HG03108 (cell line): ENCODE results near the gene CYTH2.
A peak's percentile ranks its signal among the peaks of the same experiment; 100 is the strongest.
"Not testable (repeated sequence)": the region's sequence is repeated elsewhere in the genome, so short reads cannot be mapped to it uniquely, and the experiment has no call there.

Experiments
- ATAC-seq: cut with Tn5 transposase; IDR thresholded peaks from one replicate; pipeline ENCODE4 v1.9.1; 2021; ENCODE audit warnings: moderate library complexity; ENCODE audit not compliant: unreplicated experiment

Gene CYTH2

DNA sequence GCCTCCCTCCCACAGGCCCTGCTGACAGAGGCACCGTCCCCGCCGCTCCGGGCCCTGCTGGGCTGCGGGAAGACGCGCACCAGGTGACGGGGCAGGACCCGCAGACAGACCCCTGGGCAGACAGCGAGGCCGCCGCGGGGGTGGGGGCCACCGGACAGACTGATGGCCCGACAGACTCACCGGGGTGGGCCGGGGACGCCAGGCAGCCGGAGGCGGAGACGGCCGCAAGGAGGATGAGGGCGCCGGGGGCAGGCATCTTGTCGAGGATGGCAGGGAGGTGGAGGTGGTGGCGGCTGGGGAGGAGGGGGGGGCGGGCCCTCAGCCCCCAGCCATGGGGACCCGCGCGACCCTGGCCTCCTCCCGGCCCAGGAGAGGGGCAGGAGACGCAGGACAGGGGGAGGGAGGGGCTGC lies 42.2 kb downstream of the CYTH2 start:
- no peak for ATAC-seq

- no peak for ATAC-seq
These were observed 42.8 kb downstream of the CYTH2 start, which contains the start of gene LMTK3 for GRCh38 chr19:48511800-48512503. Gene LMTK3, minus strand, starts transcription at chr19:48511835. Its CDS starts 259 bp downstream, at chr19:48511576.

DNA sequence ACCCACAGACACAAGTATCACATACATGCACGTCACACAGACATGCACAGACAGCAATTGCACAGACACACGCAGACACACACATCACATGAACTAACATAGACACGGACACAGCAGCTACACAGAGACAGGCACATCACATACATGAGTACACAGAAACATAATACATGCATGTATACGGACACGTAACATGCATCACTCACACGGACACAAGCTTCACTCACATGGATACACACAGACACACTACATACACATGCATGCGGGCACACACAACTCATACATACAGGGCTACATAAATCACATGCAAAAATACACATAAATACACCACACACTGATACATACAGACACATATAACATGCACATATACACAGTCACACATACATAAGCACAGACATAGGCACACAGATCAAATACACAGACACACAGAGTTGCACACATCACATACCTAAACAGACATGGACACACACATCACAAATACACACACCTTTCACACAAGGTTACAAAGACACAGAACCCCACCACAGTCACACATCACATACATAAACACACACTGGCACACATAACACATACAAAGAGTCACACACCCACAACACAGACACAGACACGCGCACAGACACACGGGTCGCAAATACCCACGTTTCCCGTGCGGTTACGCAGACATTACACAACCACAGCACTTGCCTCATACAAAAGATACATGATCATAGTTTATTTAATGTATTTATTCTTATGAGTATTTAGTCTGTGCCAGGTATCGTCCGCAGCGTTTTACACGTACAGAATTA lies 43.5 kb downstream of the CYTH2 start:
- ATAC-seq, result no peak

GRCh38 chr19:48513289-48514122 lies 44.3 kb downstream of the CYTH2 start:
- peak; percentile 62 for ATAC-seq

- ATAC-seq, result no peak
These were observed 44.9 kb downstream of the CYTH2 start for GRCh38 chr19:48514123-48514458.

DNA sequence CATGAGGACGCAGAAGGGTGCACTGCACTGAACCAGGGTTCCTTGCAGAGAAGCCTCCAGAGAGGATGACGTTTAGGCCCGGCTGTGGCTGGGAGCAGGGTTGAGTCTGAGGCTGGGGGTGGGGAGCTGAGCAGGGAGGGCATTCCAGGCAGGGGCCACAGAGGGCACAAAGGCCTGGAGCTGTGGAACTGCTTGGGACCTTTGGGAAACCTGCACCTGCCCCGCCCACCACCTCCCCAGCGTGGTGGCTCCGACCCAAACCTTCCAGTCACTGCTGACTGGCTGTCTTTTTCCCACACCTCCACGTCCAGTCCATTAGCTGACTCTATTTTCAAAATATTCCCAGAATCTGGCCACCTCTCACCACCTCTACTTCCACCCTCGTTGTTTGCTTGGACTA lies 47.4 kb downstream of the CYTH2 start:
- ATAC-seq, result no peak

- no peak for ATAC-seq
These were observed 49.0 kb downstream of the CYTH2 start for GRCh38 chr19:48518207-48518606.

- ATAC-seq, result not testable (repeated sequence)
These were observed 50.3 kb downstream of the CYTH2 start for GRCh38 chr19:48519426-48519825.

DNA sequence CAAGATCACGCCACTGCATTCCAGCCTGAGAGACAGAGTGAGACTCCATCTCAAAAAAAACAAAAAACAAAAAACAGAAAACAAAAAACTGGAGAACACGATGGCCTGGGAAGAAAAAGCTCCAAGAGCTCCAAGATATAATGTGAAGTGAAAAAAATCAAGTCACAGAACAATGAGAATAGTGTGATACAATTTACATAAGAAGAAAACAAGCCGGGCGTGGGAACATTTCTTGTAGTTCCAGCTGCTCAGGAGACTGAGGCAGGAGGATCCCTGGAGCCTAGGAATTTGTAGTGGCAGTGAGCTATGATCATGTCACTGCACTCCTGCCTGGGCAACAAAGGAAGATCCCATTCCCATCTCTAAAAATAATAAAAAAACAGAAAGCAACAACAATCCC lies 51.0 kb downstream of the CYTH2 start:
- ATAC-seq, result no peak

DNA sequence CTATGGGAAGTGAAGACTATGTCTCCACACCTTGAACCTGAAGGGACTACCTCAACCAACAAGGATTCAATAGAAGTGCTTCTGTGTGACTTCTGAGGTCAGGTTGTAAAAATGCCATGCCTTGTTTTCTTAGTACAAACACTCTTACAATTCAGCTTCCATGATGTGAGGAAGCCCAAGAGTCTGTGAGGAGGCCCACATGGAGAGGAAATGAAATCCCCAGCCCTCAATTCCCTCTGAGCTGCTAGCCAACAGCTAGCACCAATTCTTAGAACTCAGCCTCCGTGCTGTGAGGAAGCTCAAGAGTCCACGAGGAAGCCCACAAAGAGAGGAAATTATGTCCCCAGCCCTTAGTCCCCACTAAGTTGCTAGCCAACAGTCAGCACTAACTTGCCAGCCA lies 55.1 kb downstream of the CYTH2 start:
- no peak for ATAC-seq

DNA sequence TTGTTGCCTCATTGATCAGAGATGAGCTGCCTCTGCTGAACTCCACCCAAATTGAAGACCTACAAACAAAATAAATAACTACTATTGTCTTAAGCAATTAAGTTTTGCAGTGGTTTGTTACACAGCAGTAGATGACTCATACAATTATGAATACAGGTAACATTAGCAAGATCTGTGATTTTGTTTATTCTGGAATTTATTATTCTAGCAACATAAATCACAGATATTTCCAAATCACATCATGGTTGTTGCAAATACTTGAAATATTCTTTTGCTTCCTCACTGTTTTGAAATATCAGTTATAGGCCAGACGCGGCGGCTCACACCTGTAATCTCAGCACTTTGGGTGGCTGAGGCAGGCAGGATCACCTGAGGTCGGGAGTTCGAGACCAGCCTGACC lies 55.6 kb downstream of the CYTH2 start:
- ATAC-seq, result no peak

GRCh38 chr19:48529156-48529555 lies 60.0 kb downstream of the CYTH2 start:
- ATAC-seq, result no peak

DNA sequence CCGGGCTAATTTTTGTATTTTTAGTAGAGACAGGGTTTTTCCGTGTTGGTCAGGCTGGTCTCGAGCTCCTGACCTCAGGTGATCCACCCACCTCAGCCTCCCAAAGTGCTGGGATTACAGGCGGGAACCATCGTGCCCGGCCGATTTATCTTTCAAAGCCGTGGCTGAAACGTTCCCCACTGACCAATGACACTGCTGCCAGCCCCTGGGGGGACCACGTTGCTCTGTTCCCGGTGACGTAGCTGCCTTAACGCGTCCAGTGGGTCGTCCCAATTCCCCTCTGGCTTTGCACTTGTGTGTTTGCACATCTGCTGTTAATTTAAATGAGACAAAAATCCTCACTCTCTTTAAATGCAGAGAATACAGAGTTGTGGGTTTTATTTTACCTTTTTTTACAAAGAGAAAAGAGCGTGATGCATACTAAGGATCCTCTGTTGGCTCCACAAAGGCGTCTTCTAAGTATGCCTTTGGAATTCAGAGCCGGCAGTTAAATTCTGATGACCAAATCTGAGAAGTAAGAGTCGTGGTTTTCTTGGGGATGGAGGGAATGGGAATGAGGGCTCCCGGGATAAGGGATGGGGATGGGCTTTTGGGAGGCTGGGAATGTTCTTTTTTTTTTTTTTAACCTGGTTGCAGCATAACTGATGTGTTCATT lies 61.0 kb downstream of the CYTH2 start:
- no peak for ATAC-seq

- no peak for ATAC-seq
These were observed 61.6 kb downstream of the CYTH2 start for GRCh38 chr19:48530770-48531169.
